AG04449 (cell line): ENCODE data around the gene PFKFB1.

Source experiments
- CTCF ChIA-PET: fragments of 350-600 bp; formaldehyde crosslinking; extraction: SDS; loops from one replicate; lab custom pipeline; 2021; ENCODE audit warnings: antibody characterized with exemption; lab: Yijun Ruan, JAX
- POLR2A ChIA-PET: fragments of 400-600, 350-600 bp; formaldehyde crosslinking; extraction: SDS; loops from one replicate; lab custom pipeline; 2020; ENCODE audit warnings: antibody characterized with exemption, inconsistent platforms; lab: Yijun Ruan, JAX
- DNase-seq: peaks from one replicate; pipeline ENCODE4 v3.0.0-alpha.2; 2010; ENCODE audit warnings: low read depth, low spot score
- H3K4me3 ChIP-seq: 2 replicates; pipeline ENCODE4 v1.5.1; 2011; ENCODE audit warnings: low read depth, mild to moderate bottlenecking, control low read depth, low read length
- CTCF ChIP-seq: IDR thresholded peaks from one replicate; pipeline ENCODE4 v1.5.1; 2011; ENCODE audit warnings: mild to moderate bottlenecking, moderate library complexity, low read length, control low read depth, inconsistent platforms; ENCODE audit not compliant: insufficient read depth; ENCODE audit errors: missing control alignments

The PFKFB1 gene

GRCh38 chrX:54934058-54934457, 59.9 kb downstream of the PFKFB1 start:
- CTCF ChIA-PET, result no interaction called here
- POLR2A ChIA-PET, result no interaction called here
- TF ChIP-seq CTCF, result no peak
- H3K4me3 ChIP-seq, result no peak overlapping the region
- no peak for DNase-seq

GRCh38 chrX:54933150-54933826, 60.7 kb downstream of the PFKFB1 start:
- no peak overlapping the region for H3K4me3 ChIP-seq
- no peak for DNase-seq
- ChIA-PET CTCF (no interaction called here), POLR2A (no interaction called here)
- TF ChIP-seq CTCF, result no peak

GRCh38 chrX:54931107-54931506, 62.9 kb downstream of the PFKFB1 start:
- CTCF ChIA-PET, result no interaction called here
- TF ChIP-seq CTCF, result no peak
- no peak for DNase-seq
- POLR2A ChIA-PET, result no interaction called here
- H3K4me3 ChIP-seq, result no peak overlapping the region

- DNase-seq, result no peak
- ChIA-PET POLR2A (no interaction called here), CTCF (no interaction called here)
- TF ChIP-seq CTCF, result no peak
- no peak overlapping the region for H3K4me3 ChIP-seq
Observed at GRCh38 chrX:54930291-54931049, 63.5 kb downstream of the PFKFB1 start.

GRCh38 chrX:54928876-54929275, 65.1 kb downstream of the PFKFB1 start:
- DNase-seq, result no peak
- ChIA-PET CTCF (no interaction called here), POLR2A (no interaction called here)
- no peak for TF ChIP-seq CTCF
- H3K4me3 ChIP-seq, result no peak overlapping the region

GRCh38 chrX:54926978-54927377, 67.0 kb downstream of the PFKFB1 start:
- ChIA-PET POLR2A (no interaction called here), CTCF (no interaction called here)

More at GRCh38 chrX:54926978-54927377, 67.0 kb downstream of the PFKFB1 start:
- no peak for TF ChIP-seq CTCF
- no peak for DNase-seq
- no peak overlapping the region for H3K4me3 ChIP-seq
